ENCODE data around the gene TOX2.

DNA sequence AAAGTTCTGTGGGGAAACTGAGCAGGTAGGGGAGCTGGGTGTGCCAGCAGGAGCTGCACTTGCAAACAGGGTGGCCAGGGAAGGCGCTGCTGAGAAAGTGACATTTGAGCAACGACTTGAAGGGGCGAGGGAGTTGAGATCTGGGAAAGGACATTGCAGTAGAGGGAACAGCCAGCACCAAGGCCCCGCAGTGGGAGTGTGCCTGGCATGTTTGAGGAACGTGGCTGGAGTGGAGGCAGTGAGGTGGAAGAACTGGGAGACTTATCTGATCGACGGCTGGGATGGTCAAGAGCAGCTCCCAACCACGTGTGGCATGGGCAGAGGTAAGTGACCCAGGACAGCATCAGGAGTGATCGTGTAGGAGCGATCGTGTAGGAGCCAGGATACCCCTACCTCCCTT lies 77.3 kb downstream of the TOX2 start:
- no peak for TF ChIP-seq GATA2 (IDR thresholded peaks at IDR 0.05; ENCODE audit: low read depth, low read length)
- no peak for TF ChIP-seq GATA3 (IDR thresholded peaks at IDR 0.05; ENCODE audit: low read depth, low read length)
